Measurements from ENCODE around the gene INPP4B.

INPP4B gene

GRCh38 chr4:142846108-142846728, at the start of gene INPP4B:
INPP4B (minus strand) TSS chr4:142846301.
- Histone ChIP-seq H3K9ac (ENCODE audit: low read depth, low read length) (no peak within 1 kb of the TSS), H3K9me3 (ENCODE audit: insufficient read depth, low read depth, low read length) (no peaks in the 10 kb centered on the region), H3K27me3 (ENCODE audit: insufficient read depth, low read length) (peaks cover 68% of the 10 kb centered on the region), H3K36me3 (ENCODE audit: insufficient read depth, low read depth, low read length) (no peaks in the 10 kb centered on the region), H3K4me1 (ENCODE audit: insufficient read depth, low read length) (no peaks in the 10 kb centered on the region), H3K4me3 (ENCODE audit: low read length) (peak within 1 kb of the TSS; percentile 70), H3K27ac (ENCODE audit: low read length) (no peak within 1 kb of the TSS)

- H3K27me3 ChIP-seq (ENCODE audit: insufficient read depth, low read length) = no peaks in the 10 kb centered on the region
- H3K9ac ChIP-seq (ENCODE audit: low read depth, low read length) = no peak overlapping the region
- H3K4me1 ChIP-seq (ENCODE audit: insufficient read depth, low read length) = no peaks in the 10 kb centered on the region
- no peak overlapping the region for H3K27ac ChIP-seq (ENCODE audit: low read length)
- H3K9me3 ChIP-seq (ENCODE audit: insufficient read depth, low read depth, low read length) = peaks cover 28% of the 10 kb centered on the region
- H3K36me3 ChIP-seq (ENCODE audit: insufficient read depth, low read depth, low read length) = no peaks in the 10 kb centered on the region
- no peak overlapping the region for H3K4me3 ChIP-seq (ENCODE audit: low read length)
Observed at GRCh38 chr4:142893012-142893411, 46.9 kb upstream of the INPP4B start.

- Histone ChIP-seq H3K27me3 (ENCODE audit: insufficient read depth, low read length) (no peaks in the 10 kb centered on the region), H3K27ac (ENCODE audit: low read length) (no peak overlapping the region), H3K9ac (ENCODE audit: low read depth, low read length) (no peak overlapping the region), H3K4me3 (ENCODE audit: low read length) (no peak overlapping the region), H3K4me1 (ENCODE audit: insufficient read depth, low read length) (no peaks in the 10 kb centered on the region; the same call in 1 of the 2 replicates), H3K9me3 (ENCODE audit: insufficient read depth, low read depth, low read length) (no peaks in the 10 kb centered on the region), H3K36me3 (ENCODE audit: insufficient read depth, low read depth, low read length) (no peaks in the 10 kb centered on the region)
Observed at GRCh38 chr4:142886566-142886965, 40.5 kb upstream of the INPP4B start.

GRCh38 chr4:142883040-142883832, 37.1 kb upstream of the INPP4B start:
- no peak overlapping the region for H3K27ac ChIP-seq (ENCODE audit: low read length)

GRCh38 chr4:142882159-142882558, 36.1 kb upstream of the INPP4B start:
- no peak overlapping the region for H3K4me3 ChIP-seq (ENCODE audit: low read length)
- no peak overlapping the region for H3K27ac ChIP-seq (ENCODE audit: low read length)
- no peaks in the 10 kb centered on the region; the same call in 1 of the 2 replicates for H3K4me1 ChIP-seq (ENCODE audit: insufficient read depth, low read length)
- no peaks in the 10 kb centered on the region for H3K9me3 ChIP-seq (ENCODE audit: insufficient read depth, low read depth, low read length)
- H3K36me3 ChIP-seq (ENCODE audit: insufficient read depth, low read depth, low read length) = no peaks in the 10 kb centered on the region
- no peaks in the 10 kb centered on the region for H3K27me3 ChIP-seq (ENCODE audit: insufficient read depth, low read length)
- H3K9ac ChIP-seq (ENCODE audit: low read depth, low read length) = no peak overlapping the region

More at GRCh38 chr4:142883040-142883832, 37.1 kb upstream of the INPP4B start:
- Histone ChIP-seq H3K36me3 (ENCODE audit: insufficient read depth, low read depth, low read length) (no peaks in the 10 kb centered on the region), H3K4me3 (ENCODE audit: low read length) (no peak overlapping the region), H3K9me3 (ENCODE audit: insufficient read depth, low read depth, low read length) (no peaks in the 10 kb centered on the region), H3K27me3 (ENCODE audit: insufficient read depth, low read length) (no peaks in the 10 kb centered on the region), H3K9ac (ENCODE audit: low read depth, low read length) (no peak overlapping the region), H3K4me1 (ENCODE audit: insufficient read depth, low read length) (no peaks in the 10 kb centered on the region; the same call in 1 of the 2 replicates)

- Histone ChIP-seq H3K9me3 (ENCODE audit: insufficient read depth, low read depth, low read length) (no peaks in the 10 kb centered on the region), H3K4me3 (ENCODE audit: low read length) (no peak overlapping the region), H3K27ac (ENCODE audit: low read length) (no peak overlapping the region), H3K36me3 (ENCODE audit: insufficient read depth, low read depth, low read length) (no peaks in the 10 kb centered on the region), H3K4me1 (ENCODE audit: insufficient read depth, low read length) (no peaks in the 10 kb centered on the region; the same call in 1 of the 2 replicates), H3K27me3 (ENCODE audit: insufficient read depth, low read length) (no peaks in the 10 kb centered on the region), H3K9ac (ENCODE audit: low read depth, low read length) (no peak overlapping the region)
Observed at GRCh38 chr4:142881331-142881730, 35.2 kb upstream of the INPP4B start.

- Histone ChIP-seq H3K9me3 (ENCODE audit: insufficient read depth, low read depth, low read length) (no peaks in the 10 kb centered on the region), H3K27ac (ENCODE audit: low read length) (no peak overlapping the region), H3K27me3 (ENCODE audit: insufficient read depth, low read length) (no peaks in the 10 kb centered on the region), H3K9ac (ENCODE audit: low read depth, low read length) (no peak overlapping the region), H3K4me3 (ENCODE audit: low read length) (no peak overlapping the region), H3K4me1 (ENCODE audit: insufficient read depth, low read length) (no peaks in the 10 kb centered on the region), H3K36me3 (ENCODE audit: insufficient read depth, low read depth, low read length) (no peaks in the 10 kb centered on the region)
Observed at GRCh38 chr4:142875117-142875516, 29.0 kb upstream of the INPP4B start.

GRCh38 chr4:142874684-142875083, 28.6 kb upstream of the INPP4B start:
- H3K36me3 ChIP-seq (ENCODE audit: insufficient read depth, low read depth, low read length) = no peaks in the 10 kb centered on the region
- no peak overlapping the region for H3K27ac ChIP-seq (ENCODE audit: low read length)
- no peaks in the 10 kb centered on the region for H3K27me3 ChIP-seq (ENCODE audit: insufficient read depth, low read length)
- no peaks in the 10 kb centered on the region for H3K4me1 ChIP-seq (ENCODE audit: insufficient read depth, low read length)
- H3K4me3 ChIP-seq (ENCODE audit: low read length) = no peak overlapping the region
- no peak overlapping the region for H3K9ac ChIP-seq (ENCODE audit: low read depth, low read length)
- H3K9me3 ChIP-seq (ENCODE audit: insufficient read depth, low read depth, low read length) = no peaks in the 10 kb centered on the region

- no peak overlapping the region for H3K4me3 ChIP-seq (ENCODE audit: low read length)
- no peaks in the 10 kb centered on the region for H3K27me3 ChIP-seq (ENCODE audit: insufficient read depth, low read length)
- no peaks in the 10 kb centered on the region for H3K36me3 ChIP-seq (ENCODE audit: insufficient read depth, low read depth, low read length)
- H3K9ac ChIP-seq (ENCODE audit: low read depth, low read length) = no peak overlapping the region
- no peaks in the 10 kb centered on the region for H3K4me1 ChIP-seq (ENCODE audit: insufficient read depth, low read length)
- H3K9me3 ChIP-seq (ENCODE audit: insufficient read depth, low read depth, low read length) = no peaks in the 10 kb centered on the region
- no peak overlapping the region for H3K27ac ChIP-seq (ENCODE audit: low read length)
Observed at GRCh38 chr4:142866685-142867084, 20.6 kb upstream of the INPP4B start.

GRCh38 chr4:142861351-142861750, 15.2 kb upstream of the INPP4B start:
- H3K4me1 ChIP-seq (ENCODE audit: insufficient read depth, low read length) = no peaks in the 10 kb centered on the region
- no peak overlapping the region for H3K9ac ChIP-seq (ENCODE audit: low read depth, low read length)
- H3K4me3 ChIP-seq (ENCODE audit: low read length) = no peak overlapping the region
- no peaks in the 10 kb centered on the region for H3K9me3 ChIP-seq (ENCODE audit: insufficient read depth, low read depth, low read length)
- H3K27me3 ChIP-seq (ENCODE audit: insufficient read depth, low read length) = no peaks in the 10 kb centered on the region
- H3K27ac ChIP-seq (ENCODE audit: low read length) = no peak overlapping the region
- H3K36me3 ChIP-seq (ENCODE audit: insufficient read depth, low read depth, low read length) = no peaks in the 10 kb centered on the region

- no peaks in the 10 kb centered on the region for H3K4me1 ChIP-seq (ENCODE audit: insufficient read depth, low read length)
- H3K27ac ChIP-seq (ENCODE audit: low read length) = no peak overlapping the region
- H3K9ac ChIP-seq (ENCODE audit: low read depth, low read length) = no peak overlapping the region
- H3K9me3 ChIP-seq (ENCODE audit: insufficient read depth, low read depth, low read length) = no peaks in the 10 kb centered on the region
- H3K36me3 ChIP-seq (ENCODE audit: insufficient read depth, low read depth, low read length) = no peaks in the 10 kb centered on the region
- H3K4me3 ChIP-seq (ENCODE audit: low read length) = no peak overlapping the region
- no peaks in the 10 kb centered on the region for H3K27me3 ChIP-seq (ENCODE audit: insufficient read depth, low read length)
Observed at GRCh38 chr4:142858965-142859364, 12.9 kb upstream of the INPP4B start.

- Histone ChIP-seq H3K27me3 (ENCODE audit: insufficient read depth, low read length) (no peaks in the 10 kb centered on the region), H3K27ac (ENCODE audit: low read length) (no peak overlapping the region), H3K9ac (ENCODE audit: low read depth, low read length) (no peak overlapping the region), H3K4me3 (ENCODE audit: low read length) (no peak overlapping the region), H3K4me1 (ENCODE audit: insufficient read depth, low read length) (no peaks in the 10 kb centered on the region), H3K36me3 (ENCODE audit: insufficient read depth, low read depth, low read length) (no peaks in the 10 kb centered on the region), H3K9me3 (ENCODE audit: insufficient read depth, low read depth, low read length) (no peaks in the 10 kb centered on the region)
Observed at GRCh38 chr4:142858446-142858845, 12.3 kb upstream of the INPP4B start.
